ENCODE data around the gene ANO1.

The ANO1 gene

GRCh38 chr11:70054004-70054403, 24.1 kb upstream of the ANO1 start:
- no peak for DNase-seq

- DNase-seq, result no peak
Measured at GRCh38 chr11:70055444-70055843, 22.7 kb upstream of the ANO1 start.

GRCh38 chr11:70057080-70057479, 21.0 kb upstream of the ANO1 start:
- DNase-seq, result no peak

GRCh38 chr11:70059971-70060370, 18.1 kb upstream of the ANO1 start:
- no peak for DNase-seq

- no peak for DNase-seq
Measured at GRCh38 chr11:70060611-70061293, 17.4 kb upstream of the ANO1 start.

GRCh38 chr11:70061734-70062133, 16.4 kb upstream of the ANO1 start:
- DNase-seq, result no peak

- DNase-seq, result no peak
Measured at GRCh38 chr11:70063121-70063520, 15.0 kb upstream of the ANO1 start.

- DNase-seq, result no peak
Measured at GRCh38 chr11:70063555-70063954, 14.6 kb upstream of the ANO1 start.

- no peak for DNase-seq
Measured at GRCh38 chr11:70064008-70064725, 13.9 kb upstream of the ANO1 start.

GRCh38 chr11:70064726-70065317, 13.3 kb upstream of the ANO1 start:
- no peak for DNase-seq

- DNase-seq, result no peak
Measured at GRCh38 chr11:70065318-70066135, 12.6 kb upstream of the ANO1 start.

GRCh38 chr11:70066136-70066520, 12.0 kb upstream of the ANO1 start:
- DNase-seq, result no peak

GRCh38 chr11:70066628-70067027, 11.5 kb upstream of the ANO1 start:
- DNase-seq, result no peak

- DNase-seq, result no peak
Measured at GRCh38 chr11:70067036-70067435, 11.1 kb upstream of the ANO1 start.

- no peak for DNase-seq
Measured at GRCh38 chr11:70067591-70068341, 10.4 kb upstream of the ANO1 start.

- DNase-seq, result no peak
Measured at GRCh38 chr11:70068345-70068744, 9.8 kb upstream of the ANO1 start.

- no peak for DNase-seq
Measured at GRCh38 chr11:70068950-70069349, 9.2 kb upstream of the ANO1 start.

GRCh38 chr11:70070706-70071105, 7.4 kb upstream of the ANO1 start:
- DNase-seq, result no peak

GRCh38 chr11:70071996-70072395, 6.1 kb upstream of the ANO1 start:
- DNase-seq, result no peak

- no peak for DNase-seq
Measured at GRCh38 chr11:70072461-70072860, 5.7 kb upstream of the ANO1 start.

GRCh38 chr11:70072861-70073755, 5.0 kb upstream of the ANO1 start:
- peak in 3 of 4 experiments; percentile 7 to 24 (median 14) for DNase-seq

All from suppressor macrophage (primary cell).